H1 (cell line): ENCODE measurements around the gene OXSM. TPM values are rescaled to one million over a fixed set of nuclear protein-coding genes. Genes with fewer than 3 reads are reported as not detected.

Source experiments
- ATF3 ChIP-seq: IDR thresholded peaks from 2 replicates; pipeline ENCODE4 v1.6.1; 2011; ENCODE audit warnings: low read depth, mild to moderate bottlenecking, low read length; ENCODE audit not compliant: insufficient read depth
- CHD7 ChIP-seq: fragments of 300-600 bp; sonication (generic); IDR thresholded peaks from 2 replicates; pipeline ENCODE4 v1.7.1; 2012; ENCODE audit warnings: low read length, moderate library complexity, mild to moderate bottlenecking, inconsistent platforms; ENCODE audit not compliant: insufficient replicate concordance
- E2F6 ChIP-seq: IDR thresholded peaks from 2 replicates; pipeline ENCODE4 v1.6.1; 2012; ENCODE audit warnings: inconsistent platforms
- KDM1A ChIP-seq: fragments of 200-600, 300-600 bp; sonication (generic); IDR thresholded peaks from 2 replicates; pipeline ENCODE4 v1.7.1; 2016; ENCODE audit warnings: mild to moderate bottlenecking, low read length, borderline replicate concordance
- RAD21 ChIP-seq, 2 experiments: IDR thresholded peaks in 1 of 2; conservative IDR thresholded peaks in 1 of 2; 2 replicates each; pipeline ENCODE4 v1.6.1; 2011; ENCODE audit warnings: low read depth in 2 of 2, low read length in 2 of 2, improper control_type of control experiment in 1 of 2, inconsistent platforms in 1 of 2, mild to moderate bottlenecking in 1 of 2, moderate library complexity in 1 of 2
- RFX5 ChIP-seq: IDR thresholded peaks from 2 replicates; pipeline ENCODE4 v1.6.1; 2011; ENCODE audit warnings: low read depth, low read length, improper control_type of control experiment, borderline replicate concordance
- SAP30 ChIP-seq: fragments of 300-600 bp; sonication (generic); IDR thresholded peaks from 2 replicates; pipeline ENCODE4 v1.7.1; 2012; ENCODE audit warnings: low read length, moderate library complexity, mild to moderate bottlenecking, inconsistent platforms; ENCODE audit not compliant: insufficient read depth, insufficient replicate concordance
- SP1 ChIP-seq: IDR thresholded peaks from 2 replicates; pipeline ENCODE4 v1.6.1; 2011; ENCODE audit warnings: low read depth, low read length
- TCF12 ChIP-seq: IDR thresholded peaks from 2 replicates; pipeline ENCODE4 v1.6.1; 2011; ENCODE audit warnings: low read depth, mild to moderate bottlenecking, low read length
- polyA plus RNA-seq, 7 experiments: library from polyadenylated mRNA; depleted of rRNA in 3 of 7; stranded (reverse) in 5 of 7; unstranded in 2 of 7; fragments of >200 nt in 5 of 7; fragments of 200-250 nt in 2 of 7; gene quantifications; 1 replicate in 5 of 7; 2 replicates in 1 of 7; 4 replicates in 1 of 7; pipeline versions ENCODE4 v1.2.1 to v1.2.3, GENCODE V29; 2011 to 2013; ENCODE audit warnings: missing spikeins in 2 of 7, mixed read lengths in 2 of 7
- total RNA-seq: library from RNA; stranded (reverse); fragmentation: NEBNext Ultra II Directional; extraction: Animal tissue kit (Norgen Biotek cat#: 25700); gene quantifications from 2 replicates; pipeline ENCODE4 v1.2.1, GENCODE V29; 2021

Gene OXSM
- total and polyA plus RNA-seq, 2 of the 8 experiments (the other 6 are each of a cell fraction or from before 2014, with no cell fraction given), result 1.3 to 2.2 TPM

GRCh38 chr3:25836579-25836978 is 46.7 kb downstream of the OXSM start (continued):
- TF ChIP-seq CHD7 (no peak), SP1 (no peak), ATF3 (no peak), SAP30 (no peak), KDM1A (no peak), E2F6 (no peak), TCF12 (no peak), RAD21 (IDR thresholded peaks at IDR 0.05 in 1 of 2, conservative IDR thresholded peaks at IDR 0.05 in 1 of 2; ENCODE audit: low read depth in 2 of 2, low read length in 2 of 2) (no peak), RFX5 (no peak)
